ENCODE results near the gene EFCAB6. TPM values are rescaled to one million over a fixed set of nuclear protein-coding genes. Genes with fewer than 3 reads are reported as not detected.

The EFCAB6 gene
- total RNA-seq, 2 donors from 2014 or later, result 2.2 to 2.5 TPM

GRCh38 chr22:43782448-43782847 is 29.7 kb downstream of the EFCAB6 start:
- H3K4me1 ChIP-seq (ENCODE audit: control insufficient read depth in 1 of 2, low read depth in 2 of 2), result no peaks in the 10 kb centered on the region
- H3K27ac ChIP-seq, result no peak overlapping the region
- TF ChIP-seq CTCF (IDR thresholded peaks at IDR 0.05), result no peak
- H3K36me3 ChIP-seq, result peaks cover 3% of the 10 kb centered on the region
- DNase-seq (ENCODE audit: low spot score), result no peak
- no peak overlapping the region for H3K4me3 ChIP-seq
- no peak for ATAC-seq (ENCODE audit: insufficient number of reproducible peaks, low FRiP score, low read depth)
- H3K27me3 ChIP-seq (replicated peaks; ENCODE audit: insufficient read depth), result no peaks in the 10 kb centered on the region
- no peaks in the 10 kb centered on the region for H3K9me3 ChIP-seq

DNA sequence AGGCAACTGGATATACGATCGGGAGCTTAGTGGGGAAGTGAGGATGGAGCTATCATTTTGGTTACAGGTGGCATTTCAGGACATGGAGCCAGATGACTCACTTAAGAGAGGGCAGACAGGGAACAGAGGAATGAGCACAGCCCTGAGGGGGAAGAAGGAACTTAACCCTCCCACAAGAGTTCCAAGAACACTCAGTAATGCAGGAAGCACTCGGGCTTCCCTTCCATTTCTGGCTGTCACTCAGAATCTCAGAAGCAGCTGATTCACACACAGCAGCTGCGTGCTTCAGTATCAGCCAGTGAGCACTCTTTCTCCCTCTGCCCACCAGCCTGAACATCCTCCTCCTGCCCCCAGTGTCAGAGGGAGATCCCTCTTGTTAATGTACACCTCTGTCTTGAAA is 34.8 kb downstream of the EFCAB6 start:
- H3K9me3 ChIP-seq, result no peaks in the 10 kb centered on the region
- H3K36me3 ChIP-seq, result peaks cover 3% of the 10 kb centered on the region
- ATAC-seq (ENCODE audit: insufficient number of reproducible peaks, low FRiP score, low read depth), result no peak

DNA sequence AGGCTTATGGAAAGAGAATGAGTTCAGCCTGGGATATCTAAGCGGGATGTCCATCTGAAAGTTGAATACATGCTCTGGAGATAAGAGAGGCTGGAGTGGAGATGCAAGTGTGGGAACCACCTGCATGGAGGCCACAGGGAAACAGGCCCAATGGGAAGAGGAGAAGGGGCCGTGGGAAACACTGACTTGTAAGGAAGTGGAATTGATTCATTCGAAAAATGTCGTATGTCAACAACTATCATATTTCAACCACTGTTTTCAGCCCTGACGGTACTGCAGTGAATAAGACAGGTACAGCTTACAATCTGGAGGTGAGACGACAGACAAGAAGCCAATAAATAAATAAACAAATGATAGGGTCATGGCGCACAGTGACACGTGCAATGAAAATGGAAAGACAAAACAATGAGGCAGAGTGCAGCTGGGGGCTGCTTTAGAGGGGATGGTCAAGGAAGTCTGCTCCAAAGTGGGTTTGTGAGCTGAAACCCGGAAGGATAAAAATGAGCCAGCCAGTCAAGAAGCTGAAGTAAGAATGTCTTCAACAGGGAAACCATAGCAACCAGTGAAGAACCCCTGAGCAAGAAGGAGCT is 35.9 kb downstream of the EFCAB6 start:
- Histone ChIP-seq H3K27ac (no peak overlapping the region), H3K4me3 (no peak overlapping the region), H3K9me3 (no peaks in the 10 kb centered on the region), H3K36me3 (peaks cover 3% of the 10 kb centered on the region), H3K4me1 (ENCODE audit: control insufficient read depth in 1 of 2, low read depth in 2 of 2) (no peaks in the 10 kb centered on the region), H3K27me3 (replicated peaks; ENCODE audit: insufficient read depth) (no peaks in the 10 kb centered on the region)
- DNase-seq (ENCODE audit: low spot score) (no peak), ATAC-seq (ENCODE audit: insufficient number of reproducible peaks, low FRiP score, low read depth) (no peak)
- no peak for TF ChIP-seq CTCF (IDR thresholded peaks at IDR 0.05)

More for the DNA sequence above, 34.8 kb downstream of the EFCAB6 start:
- Histone ChIP-seq H3K4me1 (ENCODE audit: control insufficient read depth in 1 of 2, low read depth in 2 of 2) (no peaks in the 10 kb centered on the region), H3K4me3 (no peak overlapping the region), H3K27ac (no peak overlapping the region), H3K27me3 (replicated peaks; ENCODE audit: insufficient read depth) (no peaks in the 10 kb centered on the region)
- TF ChIP-seq CTCF (IDR thresholded peaks at IDR 0.05), result no peak
- DNase-seq (ENCODE audit: low spot score), result no peak

DNA sequence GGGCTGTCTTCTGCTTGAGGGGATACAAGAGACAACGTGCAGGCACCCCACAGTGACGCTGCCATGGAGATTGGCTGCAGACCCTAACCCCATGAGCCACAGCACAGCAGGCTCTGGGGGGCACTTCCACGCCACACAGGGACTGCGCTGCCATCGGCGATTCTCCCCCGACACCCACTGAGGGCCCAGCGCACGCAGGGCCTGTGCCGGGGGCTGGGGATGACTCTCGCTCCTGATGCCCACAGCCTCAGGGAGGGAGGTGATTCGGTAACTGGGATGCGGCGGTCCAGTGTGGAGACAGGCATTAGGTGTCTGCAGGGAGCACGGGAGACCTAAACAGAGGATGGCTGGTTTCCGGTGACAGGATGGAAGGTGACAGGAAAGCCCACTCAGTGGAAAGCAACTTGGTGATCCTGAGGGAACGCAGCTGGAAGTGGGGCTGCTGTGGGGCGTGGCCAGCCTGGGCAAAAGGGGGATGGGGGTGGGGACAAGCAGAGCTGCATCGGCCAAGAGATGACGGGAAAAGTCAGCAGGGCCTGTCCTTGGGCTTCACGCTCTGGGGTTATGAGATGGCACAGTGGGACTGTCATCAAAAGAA is 37.7 kb downstream of the EFCAB6 start:
- H3K9me3 ChIP-seq, result no peaks in the 10 kb centered on the region
- TF ChIP-seq CTCF (IDR thresholded peaks at IDR 0.05), result no peak
- no peaks in the 10 kb centered on the region for H3K36me3 ChIP-seq
- no peaks in the 10 kb centered on the region for H3K4me1 ChIP-seq (ENCODE audit: control insufficient read depth in 1 of 2, low read depth in 2 of 2)
- no peak overlapping the region for H3K27ac ChIP-seq
- no peak overlapping the region for H3K4me3 ChIP-seq
- ATAC-seq (ENCODE audit: insufficient number of reproducible peaks, low FRiP score, low read depth) (no peak), DNase-seq (ENCODE audit: low spot score) (no peak)
- no peaks in the 10 kb centered on the region for H3K27me3 ChIP-seq (replicated peaks; ENCODE audit: insufficient read depth)

- no peak overlapping the region for H3K27ac ChIP-seq
- no peak for TF ChIP-seq CTCF (IDR thresholded peaks at IDR 0.05)
- no peaks in the 10 kb centered on the region for H3K36me3 ChIP-seq
These were observed 39.3 kb downstream of the EFCAB6 start for GRCh38 chr22:43772831-43773230.

More at GRCh38 chr22:43772831-43773230, 39.3 kb downstream of the EFCAB6 start:
- Histone ChIP-seq H3K27me3 (replicated peaks; ENCODE audit: insufficient read depth) (no peaks in the 10 kb centered on the region), H3K4me1 (ENCODE audit: control insufficient read depth in 1 of 2, low read depth in 2 of 2) (no peaks in the 10 kb centered on the region), H3K4me3 (no peak overlapping the region), H3K9me3 (no peaks in the 10 kb centered on the region)
- no peak for ATAC-seq (ENCODE audit: insufficient number of reproducible peaks, low FRiP score, low read depth)
- no peak for DNase-seq (ENCODE audit: low spot score)
